Tibial artery (tissue), 4 donors: Measurements from ENCODE around the gene PAPPA2.

Experiments used
- DNase-seq, 2 donors: peaks; one replicate each; pipeline ENCODE4 v3.0.0-alpha.2; 2019
- H3K27ac ChIP-seq, 2 donors: fragments of 200-600 bp; sonication (generic) in 1 of 2; 1 replicate in 1 of 2; 2 replicates in 1 of 2; pipeline ENCODE4 v1.5.1; 2018 to 2019; ENCODE audit warnings: mild to moderate bottlenecking in 1 of 2
- H3K27me3 ChIP-seq, 2 donors: fragments of 200-600 bp; sonication (generic) in 1 of 2; one replicate each; pipeline versions ENCODE4 v1.5.1 to v1.6.0; 2016 to 2019
- H3K36me3 ChIP-seq, 3 donors: fragments of 200-600 bp; sonication (generic) in 2 of 3; one replicate each; pipeline ENCODE4 v1.5.1; 2016 to 2019; ENCODE audit warnings: mild to moderate bottlenecking in 2 of 3
- H3K4me1 ChIP-seq, 4 donors: fragments of 200-600 bp; sonication (generic) in 2 of 4; 1 replicate in 3 of 4; 2 replicates in 1 of 4; pipeline ENCODE4 v1.5.1; 2016 to 2019
- H3K4me3 ChIP-seq, 2 donors: fragments of 200-600 bp; sonication (generic) in 1 of 2; 1 replicate in 1 of 2; 2 replicates in 1 of 2; pipeline ENCODE4 v1.5.1; 2018 to 2019; ENCODE audit warnings: mild to moderate bottlenecking in 2 of 2
- H3K9me3 ChIP-seq, 3 donors: fragments of 200-600 bp; sonication (generic) in 1 of 3; one replicate each; pipeline ENCODE4 v1.5.1; 2016 to 2019
- intact Hi-C: fragments of 100-400 bp; cut with DNase I; formaldehyde crosslinking; loops from one replicate; pipeline ENCODE4 v1.15.0; 2023; ENCODE audit warnings: low total_unique reads
- TF ChIP-seq, protein P1 (sequence below), 2 experiments: fragments of 200-600 bp in 1 of 2; fragments of 450-650 bp in 1 of 2; IDR thresholded peaks; one replicate each; pipeline ENCODE4 v1.5.1; 2017 to 2019; ENCODE audit warnings: antibody characterized with exemption in 2 of 2, mild to moderate bottlenecking in 1 of 2, moderate library complexity in 1 of 2

The PAPPA2 gene

DNA sequence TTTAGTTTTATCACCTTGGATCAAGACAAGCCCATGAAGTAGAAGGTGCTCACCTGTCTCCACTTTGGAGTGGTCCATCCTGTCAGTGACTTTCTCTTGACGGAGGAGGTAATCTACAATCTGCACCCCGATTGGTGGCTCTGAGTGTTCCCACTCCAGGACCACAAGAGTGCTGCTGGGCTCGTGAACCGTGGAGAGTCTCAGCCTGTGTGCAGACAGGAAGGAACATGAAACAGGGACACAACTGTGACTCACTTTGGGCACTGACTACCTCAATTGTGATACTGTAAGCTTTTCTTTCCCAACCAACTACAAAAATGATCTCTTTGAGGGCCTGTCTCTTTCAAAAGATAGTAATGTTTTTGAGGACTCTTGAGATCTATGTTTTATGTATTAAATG lies 421.3 kb downstream of the PAPPA2 start:
- TF ChIP-seq, protein P1, sequence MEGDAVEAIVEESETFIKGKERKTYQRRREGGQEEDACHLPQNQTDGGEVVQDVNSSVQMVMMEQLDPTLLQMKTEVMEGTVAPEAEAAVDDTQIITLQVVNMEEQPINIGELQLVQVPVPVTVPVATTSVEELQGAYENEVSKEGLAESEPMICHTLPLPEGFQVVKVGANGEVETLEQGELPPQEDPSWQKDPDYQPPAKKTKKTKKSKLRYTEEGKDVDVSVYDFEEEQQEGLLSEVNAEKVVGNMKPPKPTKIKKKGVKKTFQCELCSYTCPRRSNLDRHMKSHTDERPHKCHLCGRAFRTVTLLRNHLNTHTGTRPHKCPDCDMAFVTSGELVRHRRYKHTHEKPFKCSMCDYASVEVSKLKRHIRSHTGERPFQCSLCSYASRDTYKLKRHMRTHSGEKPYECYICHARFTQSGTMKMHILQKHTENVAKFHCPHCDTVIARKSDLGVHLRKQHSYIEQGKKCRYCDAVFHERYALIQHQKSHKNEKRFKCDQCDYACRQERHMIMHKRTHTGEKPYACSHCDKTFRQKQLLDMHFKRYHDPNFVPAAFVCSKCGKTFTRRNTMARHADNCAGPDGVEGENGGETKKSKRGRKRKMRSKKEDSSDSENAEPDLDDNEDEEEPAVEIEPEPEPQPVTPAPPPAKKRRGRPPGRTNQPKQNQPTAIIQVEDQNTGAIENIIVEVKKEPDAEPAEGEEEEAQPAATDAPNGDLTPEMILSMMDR (IDR thresholded peaks at IDR 0.05), result no peak
- H3K4me3 ChIP-seq, result no peak overlapping the region
- no peaks in the 10 kb centered on the region for H3K27me3 ChIP-seq
- no peaks in the 10 kb centered on the region for H3K36me3 ChIP-seq
- DNase-seq, result no peak
- no peaks in the 10 kb centered on the region for H3K9me3 ChIP-seq
- H3K4me1 ChIP-seq, result peaks cover 0 to 3% (median 0%) of the 10 kb centered on the region in 4 donors
- no peak overlapping the region for H3K27ac ChIP-seq
- intact Hi-C loops, result loop anchor here (10.0 kb wide), 1 partner anchor 509 kb away; no protein-coding TSS in a partner anchor

DNA sequence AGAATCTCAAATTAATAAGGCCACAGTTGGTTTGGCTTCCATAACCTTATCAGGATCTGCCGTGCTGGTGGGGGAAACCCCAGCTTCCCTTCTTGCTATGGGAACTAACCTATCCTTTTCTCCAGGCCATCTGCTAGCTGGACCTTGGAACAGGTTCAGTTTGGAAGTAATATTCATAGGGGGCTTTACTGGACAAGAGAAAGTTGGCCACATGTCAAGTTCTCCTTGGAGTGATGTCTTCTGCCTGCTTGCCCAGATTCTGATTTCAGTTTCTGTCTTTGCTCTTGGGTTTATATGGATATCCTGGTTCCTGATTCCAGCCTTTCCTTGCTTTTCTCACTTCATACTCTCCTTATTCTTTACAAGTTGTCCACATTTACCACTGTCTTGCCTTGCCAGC lies 421.9 kb downstream of the PAPPA2 start:
- no peak for DNase-seq
- intact Hi-C loops, result loop anchor here (10.0 kb wide), 1 partner anchor 510 kb away; no protein-coding TSS in a partner anchor

GRCh38 chr1:176885341-176885740 lies 422.4 kb downstream of the PAPPA2 start:
- no peaks in the 10 kb centered on the region for H3K9me3 ChIP-seq
- no peaks in the 10 kb centered on the region for H3K27me3 ChIP-seq
- H3K27ac ChIP-seq, result no peak overlapping the region
- intact Hi-C loops, result loop anchor here (10.0 kb wide), 1 partner anchor 511 kb away; no protein-coding TSS in a partner anchor
- DNase-seq, result no peak
- TF ChIP-seq, protein P1 (IDR thresholded peaks at IDR 0.05), result no peak
- H3K4me1 ChIP-seq, result peaks cover 0 to 3% (median 0%) of the 10 kb centered on the region in 4 donors
- no peaks in the 10 kb centered on the region for H3K36me3 ChIP-seq
- no peak overlapping the region for H3K4me3 ChIP-seq

More for the DNA sequence above, 421.9 kb downstream of the PAPPA2 start:
- H3K27ac ChIP-seq, result no peak overlapping the region
- TF ChIP-seq, protein P1 (IDR thresholded peaks at IDR 0.05), result no peak
- peaks cover 0 to 3% (median 0%) of the 10 kb centered on the region in 4 donors for H3K4me1 ChIP-seq
- no peaks in the 10 kb centered on the region for H3K27me3 ChIP-seq
- H3K9me3 ChIP-seq, result no peaks in the 10 kb centered on the region
- H3K36me3 ChIP-seq, result no peaks in the 10 kb centered on the region
- H3K4me3 ChIP-seq, result no peak overlapping the region

DNA sequence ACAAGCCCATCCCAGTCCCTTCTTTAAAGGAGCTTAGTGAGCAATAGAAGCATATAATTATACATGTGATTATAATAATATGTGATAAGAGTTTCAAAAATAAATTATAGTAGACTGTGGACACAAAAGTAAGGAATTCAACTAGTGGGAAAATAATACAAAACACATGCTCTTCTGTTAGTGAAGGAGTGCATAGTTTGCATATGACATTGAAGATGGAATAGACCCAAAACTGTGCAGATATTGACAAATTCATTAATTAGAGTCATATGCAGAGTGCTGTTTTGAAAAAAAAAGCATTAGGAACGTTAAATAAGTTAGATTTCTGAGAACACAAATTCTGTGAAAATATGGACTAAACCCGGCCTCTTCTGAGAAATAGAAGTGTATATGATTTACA lies 422.8 kb downstream of the PAPPA2 start:
- Histone ChIP-seq H3K27me3 (no peaks in the 10 kb centered on the region), H3K36me3 (no peaks in the 10 kb centered on the region), H3K4me1 (peaks cover 0 to 3% (median 0%) of the 10 kb centered on the region in 4 donors), H3K9me3 (no peaks in the 10 kb centered on the region), H3K4me3 (no peak overlapping the region), H3K27ac (no peak overlapping the region)
- DNase-seq, result no peak
- intact Hi-C loops, result loop anchor here (10.0 kb wide), 1 partner anchor 511 kb away; no protein-coding TSS in a partner anchor
- TF ChIP-seq, protein P1 (IDR thresholded peaks at IDR 0.05), result no peak

DNA sequence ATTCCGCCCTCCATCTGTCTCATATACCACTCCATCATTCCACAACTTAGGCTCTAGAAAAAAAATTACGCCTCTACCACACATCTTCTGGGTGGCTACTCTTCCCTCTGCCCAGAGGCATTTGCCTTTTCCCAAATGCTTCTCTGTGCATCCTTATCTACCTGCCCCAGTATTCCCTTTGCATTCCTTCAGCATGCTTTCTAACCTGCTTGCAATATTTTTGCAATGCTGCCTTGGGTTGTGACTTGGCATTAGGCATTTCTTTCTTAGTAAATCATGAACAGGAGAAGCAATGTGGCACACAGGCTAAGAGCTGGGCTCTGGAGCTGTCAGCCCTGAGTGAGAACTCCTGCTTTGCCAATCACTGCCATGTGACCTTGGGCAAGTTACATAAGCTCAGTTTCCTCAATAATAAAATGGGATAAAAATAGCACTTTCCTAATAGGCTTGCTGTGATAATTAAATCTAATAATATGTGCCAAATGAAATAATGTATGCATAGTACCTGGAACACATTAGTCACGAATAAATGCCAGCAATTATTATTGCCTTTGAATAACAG lies 425.6 kb downstream of the PAPPA2 start:
- intact Hi-C loops, result loop anchor here (10.0 kb wide), 1 partner anchor 514 kb away; no protein-coding TSS in a partner anchor
- Histone ChIP-seq H3K4me1 (no peaks in the 10 kb centered on the region), H3K4me3 (no peak overlapping the region), H3K9me3 (no peaks in the 10 kb centered on the region), H3K27me3 (peaks cover 0 to 2% of the 10 kb centered on the region in 2 donors), H3K27ac (no peak overlapping the region), H3K36me3 (no peaks in the 10 kb centered on the region)
- TF ChIP-seq, protein P1 (IDR thresholded peaks at IDR 0.05), result no peak
- DNase-seq, result no peak
